Endothelial cell of umbilical vein (primary cell): ENCODE results near the gene NME7. TPM values are rescaled to one million over a fixed set of nuclear protein-coding genes. Genes with fewer than 3 reads are reported as not detected.

Experiments used
- BruUV-seq: library from RNA; stranded (reverse); fragments of 400-500 nt; replicated peaks from 2 replicates; lab custom pipeline; 2021; lab: Mats Ljungman, UMichigan
- CTCF ChIA-PET: fragments of 300-600, 350-600 bp; sonication (Branson Sonifier 250); formaldehyde crosslinking; loops from one replicate; lab custom pipeline; 2021; ENCODE audit warnings: antibody characterized with exemption, inconsistent platforms; lab: Charles Lee
- POLR2A ChIA-PET: fragments of 300-600, 350-600 bp; sonication (Branson Sonifier 250); formaldehyde crosslinking; loops from one replicate; lab custom pipeline; 2021; ENCODE audit warnings: antibody characterized with exemption, inconsistent platforms; lab: Charles Lee
- DNase-seq: peaks from one replicate; pipeline ENCODE4 v3.0.0-alpha.2; 2011; ENCODE audit warnings: low read depth, low spot score
- FAIRE-seq: peaks from 2 replicates; lab custom pipeline; 2011; peaks lifted over from hg19 to GRCh38; lab: Jason Lieb, UNC
- H2AFZ ChIP-seq: 2 replicates; pipeline ENCODE4 v1.6.0; 2012; ENCODE audit warnings: low read depth, low read length, control low read depth, inconsistent platforms
- H3K27ac ChIP-seq: 2 replicates; pipeline ENCODE4 v1.5.1; 2011; ENCODE audit warnings: low read depth, mild to moderate bottlenecking, control low read depth, low read length, moderate library complexity; ENCODE audit not compliant: insufficient read depth
- H3K27me3 ChIP-seq, 2 experiments: 2 replicates each; pipeline versions ENCODE4 v1.6.0 to v1.6.1; 2011; ENCODE audit warnings: low read length in 2 of 2, mixed read lengths in 1 of 2; ENCODE audit not compliant: control insufficient read depth in 2 of 2, insufficient read depth in 2 of 2
- H3K36me3 ChIP-seq, 2 experiments: 2 replicates in 1 of 2; 3 replicates in 1 of 2; pipeline ENCODE4 v1.5.1; 2011; ENCODE audit warnings: low read length in 2 of 2, mild to moderate bottlenecking in 1 of 2, moderate library complexity in 1 of 2; ENCODE audit not compliant: control insufficient read depth in 2 of 2, insufficient read depth in 2 of 2; ENCODE audit errors: extremely low read depth in 1 of 2
- H3K4me1 ChIP-seq: 3 replicates; pipeline ENCODE4 v1.5.1; 2011; ENCODE audit warnings: mild to moderate bottlenecking, low read length; ENCODE audit not compliant: control insufficient read depth, insufficient read depth; ENCODE audit errors: extremely low read depth
- H3K4me2 ChIP-seq: 2 replicates; pipeline ENCODE4 v1.6.1; 2011; ENCODE audit warnings: low read length, control low read depth, mixed read lengths; ENCODE audit not compliant: insufficient read depth
- H3K4me3 ChIP-seq, 3 experiments: fragments of 200-600 bp in 1 of 3; sonication (generic), shearing (Covaris generic) in 1 of 3; replicated peaks in 1 of 3; 2 replicates each; pipeline ENCODE4 v1.5.1; 2011 to 2016; ENCODE audit warnings: control low read depth in 3 of 3, low read length in 3 of 3, mild to moderate bottlenecking in 2 of 3, inconsistent platforms in 1 of 3, low read depth in 1 of 3, moderate library complexity in 1 of 3; ENCODE audit not compliant: insufficient read depth in 1 of 3
- H3K79me2 ChIP-seq: 2 replicates; pipeline ENCODE4 v1.6.0; 2012; ENCODE audit warnings: low read length, inconsistent platforms; ENCODE audit not compliant: control insufficient read depth, insufficient read depth
- H3K9ac ChIP-seq: replicated peaks from 2 replicates; pipeline ENCODE3; 2011; ENCODE audit warnings: low read length, control low read depth; ENCODE audit not compliant: insufficient read depth; ENCODE audit errors: extremely low read depth
- H3K9me1 ChIP-seq: replicated peaks from 3 replicates; pipeline ENCODE4 v1.6.0; 2011; ENCODE audit warnings: mild to moderate bottlenecking, low read length; ENCODE audit not compliant: control insufficient read depth, insufficient read depth; ENCODE audit errors: extremely low read depth
- H3K9me3 ChIP-seq: replicated peaks from 2 replicates; pipeline ENCODE4 v1.5.1; 2012; ENCODE audit warnings: low read length, inconsistent platforms; ENCODE audit not compliant: control insufficient read depth, insufficient read depth
- H4K20me1 ChIP-seq: replicated peaks from 2 replicates; pipeline ENCODE3; 2011; ENCODE audit warnings: mild to moderate bottlenecking, low read length; ENCODE audit not compliant: control insufficient read depth, insufficient read depth; ENCODE audit errors: extremely low read depth
- CTCF ChIP-seq, 2 donors: IDR thresholded peaks; 1 replicate in 1 of 2; 2 replicates in 1 of 2; pipeline ENCODE4 v1.5.1; 2011; ENCODE audit warnings: low read length in 2 of 2, mild to moderate bottlenecking in 2 of 2, moderate library complexity in 2 of 2, control low read depth in 1 of 2, inconsistent platforms in 1 of 2, low read depth in 1 of 2; ENCODE audit not compliant: insufficient read depth in 1 of 2; ENCODE audit errors: extremely low read depth in 1 of 2
- EZH2 ChIP-seq: IDR thresholded peaks from 2 replicates; pipeline ENCODE4 v1.6.1; 2012; ENCODE audit warnings: borderline replicate concordance, low read depth, mild to moderate bottlenecking, moderate library complexity, low read length, inconsistent platforms; ENCODE audit not compliant: severe bottlenecking
- FOS ChIP-seq: IDR thresholded peaks from 2 replicates; pipeline ENCODE4 v1.6.1; 2011; ENCODE audit warnings: mild to moderate bottlenecking, low read length, moderate library complexity, borderline replicate concordance; ENCODE audit not compliant: insufficient read depth
- GATA2 ChIP-seq: IDR thresholded peaks from 2 replicates; pipeline ENCODE4 v1.7.0; 2011; ENCODE audit warnings: low read depth, mild to moderate bottlenecking, moderate library complexity, mixed read lengths, low read length; ENCODE audit not compliant: insufficient read length, insufficient read depth
- JUN ChIP-seq: IDR thresholded peaks from 2 replicates; pipeline ENCODE4 v1.6.1; 2011; ENCODE audit warnings: borderline replicate concordance, low read depth; ENCODE audit not compliant: insufficient read length, insufficient read depth
- MYC ChIP-seq: IDR thresholded peaks from one replicate; pipeline ENCODE4 v1.6.1; 2011; ENCODE audit warnings: mild to moderate bottlenecking, low read depth, low read length
- POLR2A ChIP-seq: IDR thresholded peaks from 2 replicates; pipeline ENCODE4 v1.6.1; 2012; ENCODE audit warnings: low read depth, mild to moderate bottlenecking, control low read depth, low read length
- POLR2AphosphoS5 ChIP-seq: IDR thresholded peaks from 2 replicates; pipeline ENCODE4 v1.6.1; 2012; ENCODE audit warnings: low read depth, mild to moderate bottlenecking, control low read depth, low read length, moderate library complexity; ENCODE audit not compliant: insufficient read depth
- dilution Hi-C: fragments of 300-500 bp; cut with MboI; formaldehyde crosslinking; loops from one replicate; pipeline ENCODE4 v1.15.0; 2019; ENCODE audit warnings: low sequenced_read_pairs; ENCODE audit not compliant: extremely low pct_ligation_motif_present
- intact Hi-C: fragments of 100-400 bp; cut with micrococcal nuclease; formaldehyde crosslinking; loops from one replicate; pipeline ENCODE4 v1.10.0; 2022
- polyA plus RNA-seq, 4 experiments: library from polyadenylated mRNA; depleted of rRNA in 3 of 4; stranded (reverse) in 3 of 4; unstranded in 1 of 4; fragments of >200 nt; gene quantifications; 2 replicates each; pipeline versions ENCODE4 v1.2.1 to v1.2.3, GENCODE V29; 2011 to 2012; ENCODE audit warnings: missing spikeins in 1 of 4
- total RNA-seq: library from RNA; stranded (reverse); gene quantifications from 2 replicates; pipeline ENCODE4 v1.2.3, GENCODE V29; 2021
- TF ChIP-seq, protein P1 (sequence below): IDR thresholded peaks from 2 replicates; pipeline ENCODE4 v1.6.1; 2011; ENCODE audit not compliant: insufficient read depth, insufficient read length

The NME7 gene
- total and polyA plus RNA-seq, 2 donors (not counting 3 experiments of a cell fraction or from before 2014, with no cell fraction given), result 16.5 to 25.3 TPM

DNA sequence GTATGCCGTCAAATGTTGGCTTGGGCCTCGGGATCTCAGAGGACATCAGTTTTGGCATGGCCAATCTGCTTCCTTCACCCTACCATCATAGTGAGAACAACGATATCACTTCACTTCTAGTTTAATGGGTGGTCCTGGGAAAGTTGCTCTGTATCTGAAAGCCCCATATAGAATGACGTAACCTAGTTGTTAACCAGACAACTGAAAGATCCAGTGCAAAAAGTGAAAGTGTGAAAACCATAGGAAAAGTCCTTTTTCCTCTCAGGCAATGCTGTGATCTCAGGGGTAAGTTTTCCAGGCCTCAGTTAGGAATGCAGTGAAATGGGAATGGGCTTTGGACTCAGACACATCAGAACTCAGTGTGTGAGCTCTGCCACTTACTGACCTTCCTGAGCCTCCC lies 279.7 kb downstream of the NME7 start:
- Histone ChIP-seq H2AFZ (no peak overlapping the region), H3K9ac (no peak overlapping the region), H3K9me3 (no peaks in the 10 kb centered on the region), H3K9me1 (no peaks in the 10 kb centered on the region), H3K4me2 (no peak overlapping the region), H3K4me3 (no peak overlapping the region), H3K27ac (no peak overlapping the region), H3K36me3 (no peaks in the 10 kb centered on the region), H4K20me1 (no peaks in the 10 kb centered on the region), H3K4me1 (no peaks in the 10 kb centered on the region), H3K27me3 (peaks cover 0 to 2% of the 10 kb centered on the region in 2 experiments), H3K79me2 (no peaks in the 10 kb centered on the region)
- intact Hi-C loops, result no loop called here
- dilution Hi-C loops, result no loop called here
- POLR2A ChIA-PET, result no interaction called here
- no peak for DNase-seq
- BruUV-seq, result no TSS peak
- CTCF ChIA-PET, result no interaction called here
- TF ChIP-seq GATA2, result no peak
- no peak for TF ChIP-seq JUN
- TF ChIP-seq MYC, result no peak
- no peak for TF ChIP-seq POLR2A
- TF ChIP-seq, protein P1, sequence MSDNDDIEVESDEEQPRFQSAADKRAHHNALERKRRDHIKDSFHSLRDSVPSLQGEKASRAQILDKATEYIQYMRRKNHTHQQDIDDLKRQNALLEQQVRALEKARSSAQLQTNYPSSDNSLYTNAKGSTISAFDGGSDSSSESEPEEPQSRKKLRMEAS, result no peak
- TF ChIP-seq EZH2, result no peak
- no peak for TF ChIP-seq CTCF (IDR thresholded peaks at IDR 0.05; ENCODE audit: extremely low read depth in 1 of 2, insufficient read depth in 1 of 2, low read depth in 1 of 2, low read length in 2 of 2)
- TF ChIP-seq POLR2AphosphoS5, result no peak
- no peak for TF ChIP-seq FOS
- no peak for FAIRE-seq
